ENCODE results near the gene STT3A. TPM values are rescaled to one million over a fixed set of nuclear protein-coding genes. Genes with fewer than 3 reads are reported as not detected.

STT3A gene
- total and polyA plus RNA-seq, 12 donors = 28.4 to 208 (median 115) TPM

GRCh38 chr11:125609545-125609944 lies 16.9 kb downstream of the STT3A start:
- TF ChIP-seq, protein P1, sequence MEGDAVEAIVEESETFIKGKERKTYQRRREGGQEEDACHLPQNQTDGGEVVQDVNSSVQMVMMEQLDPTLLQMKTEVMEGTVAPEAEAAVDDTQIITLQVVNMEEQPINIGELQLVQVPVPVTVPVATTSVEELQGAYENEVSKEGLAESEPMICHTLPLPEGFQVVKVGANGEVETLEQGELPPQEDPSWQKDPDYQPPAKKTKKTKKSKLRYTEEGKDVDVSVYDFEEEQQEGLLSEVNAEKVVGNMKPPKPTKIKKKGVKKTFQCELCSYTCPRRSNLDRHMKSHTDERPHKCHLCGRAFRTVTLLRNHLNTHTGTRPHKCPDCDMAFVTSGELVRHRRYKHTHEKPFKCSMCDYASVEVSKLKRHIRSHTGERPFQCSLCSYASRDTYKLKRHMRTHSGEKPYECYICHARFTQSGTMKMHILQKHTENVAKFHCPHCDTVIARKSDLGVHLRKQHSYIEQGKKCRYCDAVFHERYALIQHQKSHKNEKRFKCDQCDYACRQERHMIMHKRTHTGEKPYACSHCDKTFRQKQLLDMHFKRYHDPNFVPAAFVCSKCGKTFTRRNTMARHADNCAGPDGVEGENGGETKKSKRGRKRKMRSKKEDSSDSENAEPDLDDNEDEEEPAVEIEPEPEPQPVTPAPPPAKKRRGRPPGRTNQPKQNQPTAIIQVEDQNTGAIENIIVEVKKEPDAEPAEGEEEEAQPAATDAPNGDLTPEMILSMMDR (IDR thresholded peaks at IDR 0.05) = no peak
- no peak for TF ChIP-seq POLR2A (IDR thresholded peaks at IDR 0.05)
- Histone ChIP-seq H3K27me3 (no peaks in the 10 kb centered on the region), H3K9me3 (replicated peaks in 1 of 3) (no peaks in the 10 kb centered on the region), H3K4me3 (no peak overlapping the region), H3K4me1 (replicated peaks in 1 of 2) (no peaks in the 10 kb centered on the region), H3K27ac (no peak overlapping the region), H3K36me3 (replicated peaks in 1 of 2) (peaks cover 0 to 100% of the 10 kb centered on the region in 2 donors)
- 69 to 88% (median 80%) methylated on average over 7 of the region's 7 CpGs for WGBS, 4 donors
- DNase-seq = no peak
- intact Hi-C loops (cut with DNase I) = no loop called here

DNA sequence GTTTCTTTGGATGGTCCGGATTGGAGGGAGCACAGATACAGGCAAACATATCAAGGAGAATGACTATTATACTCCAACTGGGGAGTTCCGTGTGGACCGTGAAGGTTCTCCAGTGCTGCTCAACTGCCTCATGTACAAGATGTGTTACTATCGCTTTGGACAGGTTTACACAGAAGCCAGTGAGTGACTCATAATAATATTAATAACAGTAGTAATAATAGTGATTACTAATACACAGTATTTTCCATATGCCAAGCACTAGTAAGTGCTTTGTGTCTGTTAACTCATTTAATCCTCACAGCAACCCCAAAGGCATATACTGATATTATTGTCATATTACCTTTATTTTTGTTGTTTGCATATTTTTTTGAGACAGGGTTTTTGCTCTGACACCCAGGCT lies 25.7 kb downstream of the STT3A start:
- DNase-seq = no peak
- H3K27ac ChIP-seq = no peak overlapping the region
- intact Hi-C loops (cut with DNase I) = no loop called here
- H3K27me3 ChIP-seq = no peaks in the 10 kb centered on the region
- no peaks in the 10 kb centered on the region for H3K4me1 ChIP-seq (replicated peaks in 1 of 2)
- TF ChIP-seq, protein P1 (IDR thresholded peaks at IDR 0.05) = no peak
- no peak for TF ChIP-seq POLR2A (IDR thresholded peaks at IDR 0.05)
- WGBS, 4 donors = 92 to 98% (median 93%) methylated on average over 4 of the region's 4 CpGs
- peaks cover 0 to 82% of the 10 kb centered on the region in 2 donors for H3K36me3 ChIP-seq (replicated peaks in 1 of 2)
- H3K4me3 ChIP-seq = no peak overlapping the region
- H3K9me3 ChIP-seq (replicated peaks in 1 of 3) = no peaks in the 10 kb centered on the region

DNA sequence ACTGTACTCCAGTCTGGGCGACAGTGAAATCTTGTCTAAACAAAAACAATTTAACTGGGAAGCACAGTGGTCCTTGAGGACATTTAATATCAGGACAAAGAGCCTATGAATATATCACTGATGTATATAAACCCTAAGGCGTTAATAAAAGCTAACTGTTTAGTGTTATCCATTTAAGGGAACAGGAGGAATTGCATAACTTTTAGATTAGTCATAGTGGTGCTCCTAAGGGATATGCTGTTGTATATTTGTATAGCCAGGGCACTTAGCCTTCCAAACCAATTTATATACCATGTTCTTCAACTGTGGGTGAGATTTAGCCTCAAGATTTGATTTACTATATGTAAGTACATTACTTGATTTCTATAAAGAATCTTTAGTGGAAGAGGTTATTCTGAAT lies 29.3 kb downstream of the STT3A start:
- no peaks in the 10 kb centered on the region for H3K9me3 ChIP-seq (replicated peaks in 1 of 3)
- no peak for DNase-seq
- no peak overlapping the region for H3K4me3 ChIP-seq
- intact Hi-C loops (cut with DNase I) = loop anchor here (10.0 kb wide), 1 partner anchor 253 kb away; no protein-coding TSS in a partner anchor
- WGBS, 4 donors = 84 to 89% (median 86%) methylated on average over 2 of the region's 2 CpGs
- no peak for TF ChIP-seq POLR2A (IDR thresholded peaks at IDR 0.05)
- peaks cover 6 to 18% of the 10 kb centered on the region in 2 donors for H3K4me1 ChIP-seq (replicated peaks in 1 of 2)
- no peak overlapping the region for H3K27ac ChIP-seq
- H3K27me3 ChIP-seq = no peaks in the 10 kb centered on the region
- H3K36me3 ChIP-seq (replicated peaks in 1 of 2) = peaks cover 0 to 49% of the 10 kb centered on the region in 2 donors

- Histone ChIP-seq H3K4me3 (no peak overlapping the region), H3K4me1 (replicated peaks in 1 of 2) (peaks cover 6 to 18% of the 10 kb centered on the region in 2 donors), H3K9me3 (replicated peaks in 1 of 3) (no peaks in the 10 kb centered on the region), H3K27ac (no peak overlapping the region), H3K36me3 (replicated peaks in 1 of 2) (peaks cover 0 to 39% of the 10 kb centered on the region in 2 donors), H3K27me3 (no peaks in the 10 kb centered on the region)
- DNase-seq = no peak
- intact Hi-C loops (cut with DNase I) = loop anchor here (10.0 kb wide), 1 partner anchor 252 kb away; no protein-coding TSS in a partner anchor
- TF ChIP-seq, protein P1 (IDR thresholded peaks at IDR 0.05) = no peak
- TF ChIP-seq POLR2A (IDR thresholded peaks at IDR 0.05) = no peak
- 88 to 97% (median 89%) methylated on average over 1 of the region's 1 CpG for WGBS, 4 donors
These were observed 30.4 kb downstream of the STT3A start for GRCh38 chr11:125623064-125623463.

GRCh38 chr11:125624756-125625213 lies 32.1 kb downstream of the STT3A start, which contains the start of gene CHEK1:
CHEK1 (plus strand) TSS chr11:125625163; CDS start chr11:125626769, 1,606 bp downstream.
- peaks cover 6 to 18% of the 10 kb centered on the region in 2 donors for H3K4me1 ChIP-seq (replicated peaks in 1 of 2)
- H3K9me3 ChIP-seq (replicated peaks in 1 of 3) = no peaks in the 10 kb centered on the region
- H3K27me3 ChIP-seq = no peaks in the 10 kb centered on the region
- peaks cover 0 to 22% of the 10 kb centered on the region in 2 donors for H3K36me3 ChIP-seq (replicated peaks in 1 of 2)
- H3K4me3 ChIP-seq = peak within 1 kb of the TSS; percentile 13 to 62 (median 46)
- intact Hi-C loops (cut with DNase I) = loop anchor here (10.0 kb wide), 1 partner anchor 250 kb away; no protein-coding TSS in a partner anchor
- WGBS, 4 donors = 60 to 68% (median 63%) methylated on average over 9 of the region's 9 CpGs
- H3K27ac ChIP-seq = peak within 1 kb of the TSS; percentile 57 to 93 (median 88)
- peak in 3 of 7 donors; percentile 16 to 54 (median 22) for DNase-seq
- no peak for TF ChIP-seq POLR2A (IDR thresholded peaks at IDR 0.05)
- TF ChIP-seq, protein P1 (IDR thresholded peaks at IDR 0.05) = no peak

All from adrenal gland (tissue), 12 donors.